Prostate gland (tissue), 2 donors: Measurements from ENCODE around the gene RYR2. TPM values are rescaled to one million over a fixed set of nuclear protein-coding genes. Genes with fewer than 3 reads are reported as not detected.

Experiments
- DNase-seq: peaks from one replicate; pipeline ENCODE4 v3.0.0-alpha.2; 2019; ENCODE audit warnings: low spot score
- H3K27ac ChIP-seq, 2 donors: fragments of 200-600 bp; sonication (generic); 2 replicates each; pipeline ENCODE4 v1.5.1; 2017 to 2019
- H3K27me3 ChIP-seq: fragments of 200-600 bp; sonication (generic); replicated peaks from 2 replicates; pipeline ENCODE4 v1.5.1; 2019; ENCODE audit not compliant: insufficient read depth
- H3K36me3 ChIP-seq, 2 donors: fragments of 200-600 bp; sonication (generic); 1 replicate in 1 of 2; 2 replicates in 1 of 2; pipeline versions ENCODE4 v1.5.1 to v1.8.1; 2017 to 2019
- H3K4me1 ChIP-seq: fragments of 200-600 bp; sonication (generic); replicated peaks from 2 replicates; pipeline ENCODE4 v1.5.1; 2019
- H3K4me3 ChIP-seq, 2 donors: fragments of 200-600 bp; sonication (generic); 2 replicates each; pipeline ENCODE4 v1.5.1; 2017 to 2019
- H3K9me3 ChIP-seq: fragments of 200-600 bp; sonication (generic); 2 replicates; pipeline ENCODE4 v1.5.1; 2017
- POLR2A ChIP-seq: fragments of 450-650 bp; IDR thresholded peaks from one replicate; pipeline ENCODE4 v1.6.1; 2016; ENCODE audit warnings: antibody characterized with exemption, mild to moderate bottlenecking
- POLR2AphosphoS5 ChIP-seq: sonication (generic); formaldehyde crosslinking; IDR thresholded peaks from one replicate; pipeline ENCODE4 v1.6.1; 2017; ENCODE audit warnings: antibody characterized with exemption
- WGBS: methylation state at CpG from one replicate; pipeline ENCODE4 v1.1.5; 2018; 5-methylcytosine and 5-hydroxymethylcytosine counted together
- intact Hi-C: fragments of 100-400 bp; cut with DNase I; formaldehyde crosslinking; loops from one replicate; pipeline ENCODE4 v1.14.2; 2022
- total RNA-seq, 2 donors: library from RNA; depleted of rRNA; stranded (reverse); fragments of >200 nt; gene quantifications; one replicate each; pipeline ENCODE4 v1.1.0, GENCODE V29; 2016
- TF ChIP-seq, protein P1 (sequence below), 4 experiments: fragments of 200-600 bp in 2 of 4; fragments of 450-650 bp in 2 of 4; sonication (generic) in 2 of 4; IDR thresholded peaks; 1 replicate in 3 of 4; 2 replicates in 1 of 4; pipeline ENCODE4 v1.5.1; 2016 to 2019; ENCODE audit warnings: antibody characterized with exemption in 4 of 4, mild to moderate bottlenecking in 2 of 4, moderate library complexity in 2 of 4

RYR2 gene
- total RNA-seq, 2 donors from 2014 or later, result 2.9 to 6.7 TPM

GRCh38 chr1:237239248-237239647 is 197.3 kb downstream of the RYR2 start:
- 45% methylated on average over 6 of the region's 6 CpGs for WGBS
- Histone ChIP-seq H3K9me3 (no peaks in the 10 kb centered on the region), H3K27ac (no peak overlapping the region), H3K27me3 (no peaks in the 10 kb centered on the region), H3K36me3 (no peaks in the 10 kb centered on the region), H3K4me3 (no peak overlapping the region), H3K4me1 (peaks cover 2% of the 10 kb centered on the region)
- TF ChIP-seq POLR2AphosphoS5 (no peak), POLR2A (no peak)
- TF ChIP-seq, protein P1, sequence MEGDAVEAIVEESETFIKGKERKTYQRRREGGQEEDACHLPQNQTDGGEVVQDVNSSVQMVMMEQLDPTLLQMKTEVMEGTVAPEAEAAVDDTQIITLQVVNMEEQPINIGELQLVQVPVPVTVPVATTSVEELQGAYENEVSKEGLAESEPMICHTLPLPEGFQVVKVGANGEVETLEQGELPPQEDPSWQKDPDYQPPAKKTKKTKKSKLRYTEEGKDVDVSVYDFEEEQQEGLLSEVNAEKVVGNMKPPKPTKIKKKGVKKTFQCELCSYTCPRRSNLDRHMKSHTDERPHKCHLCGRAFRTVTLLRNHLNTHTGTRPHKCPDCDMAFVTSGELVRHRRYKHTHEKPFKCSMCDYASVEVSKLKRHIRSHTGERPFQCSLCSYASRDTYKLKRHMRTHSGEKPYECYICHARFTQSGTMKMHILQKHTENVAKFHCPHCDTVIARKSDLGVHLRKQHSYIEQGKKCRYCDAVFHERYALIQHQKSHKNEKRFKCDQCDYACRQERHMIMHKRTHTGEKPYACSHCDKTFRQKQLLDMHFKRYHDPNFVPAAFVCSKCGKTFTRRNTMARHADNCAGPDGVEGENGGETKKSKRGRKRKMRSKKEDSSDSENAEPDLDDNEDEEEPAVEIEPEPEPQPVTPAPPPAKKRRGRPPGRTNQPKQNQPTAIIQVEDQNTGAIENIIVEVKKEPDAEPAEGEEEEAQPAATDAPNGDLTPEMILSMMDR (IDR thresholded peaks at IDR 0.05), result no peak
- DNase-seq, result no peak
- intact Hi-C loops, result no loop called here

- H3K27me3 ChIP-seq, result no peaks in the 10 kb centered on the region
- intact Hi-C loops, result loop anchor here (10.0 kb wide), 1 partner anchor 196 kb away; the partner anchor contains the start of gene RYR2
- no peaks in the 10 kb centered on the region for H3K36me3 ChIP-seq
- WGBS, result 56% methylated on average over 3 of the region's 3 CpGs
- H3K4me1 ChIP-seq, result no peaks in the 10 kb centered on the region
- no peak for TF ChIP-seq POLR2A
- TF ChIP-seq POLR2AphosphoS5, result no peak
- TF ChIP-seq, protein P1 (IDR thresholded peaks at IDR 0.05), result no peak
- DNase-seq, result no peak
- H3K27ac ChIP-seq, result no peak overlapping the region
- H3K4me3 ChIP-seq, result no peak overlapping the region
- H3K9me3 ChIP-seq, result no peaks in the 10 kb centered on the region
These were observed 199.1 kb downstream of the RYR2 start for GRCh38 chr1:237241038-237241437.

- intact Hi-C loops, result loop anchor here (10.0 kb wide), 1 partner anchor 200 kb away; the partner anchor contains the start of gene RYR2
- TF ChIP-seq, protein P1 (IDR thresholded peaks at IDR 0.05), result no peak
- TF ChIP-seq POLR2AphosphoS5, result no peak
- TF ChIP-seq POLR2A, result no peak
- DNase-seq, result no peak
- 18% methylated on average over 4 of the region's 4 CpGs for WGBS
- Histone ChIP-seq H3K9me3 (no peaks in the 10 kb centered on the region), H3K4me1 (no peaks in the 10 kb centered on the region), H3K4me3 (no peak overlapping the region), H3K27me3 (no peaks in the 10 kb centered on the region), H3K27ac (no peak overlapping the region), H3K36me3 (no peaks in the 10 kb centered on the region)
These were observed 202.8 kb downstream of the RYR2 start for GRCh38 chr1:237244778-237245177.

- H3K27ac ChIP-seq, result no peak overlapping the region
- no peaks in the 10 kb centered on the region for H3K4me1 ChIP-seq
- DNase-seq, result no peak
- 89% methylated on average over 1 of the region's 1 CpG for WGBS
- TF ChIP-seq POLR2AphosphoS5, result no peak
- TF ChIP-seq, protein P1 (IDR thresholded peaks at IDR 0.05), result no peak
- TF ChIP-seq POLR2A, result no peak
- no peaks in the 10 kb centered on the region for H3K36me3 ChIP-seq
- no peaks in the 10 kb centered on the region for H3K9me3 ChIP-seq
- no peak overlapping the region for H3K4me3 ChIP-seq
- H3K27me3 ChIP-seq, result no peaks in the 10 kb centered on the region
- intact Hi-C loops, result loop anchor here (10.0 kb wide), 1 partner anchor 203 kb away; the partner anchor contains the start of gene RYR2
These were observed 205.5 kb downstream of the RYR2 start for GRCh38 chr1:237247442-237247841.

DNA sequence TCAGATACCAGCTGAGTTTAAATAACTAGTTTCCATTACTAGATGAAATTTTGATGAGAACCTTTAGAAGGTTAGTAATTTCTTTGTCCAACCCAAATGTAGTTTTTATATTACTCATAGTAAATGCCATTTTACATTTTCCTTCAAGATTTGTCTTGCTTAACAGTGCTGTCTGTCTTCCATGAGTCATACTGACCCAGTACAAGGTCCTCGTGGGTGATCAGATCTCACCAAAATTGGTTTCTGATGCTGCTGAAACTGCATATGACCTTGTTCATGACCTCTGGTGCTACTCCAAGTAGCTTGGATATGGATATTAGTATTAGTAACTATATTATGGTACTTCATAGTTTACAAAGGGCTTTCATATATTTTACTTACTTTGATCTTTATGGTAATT is 207.1 kb downstream of the RYR2 start:
- intact Hi-C loops, result loop anchor here (10.0 kb wide), 1 partner anchor 204 kb away; the partner anchor contains the start of gene RYR2
- TF ChIP-seq POLR2AphosphoS5, result no peak
- no peak for TF ChIP-seq POLR2A
- TF ChIP-seq, protein P1 (IDR thresholded peaks at IDR 0.05), result no peak
- no peaks in the 10 kb centered on the region for H3K36me3 ChIP-seq
- WGBS, result 79% methylated on average over 1 of the region's 1 CpG
- no peaks in the 10 kb centered on the region for H3K27me3 ChIP-seq
- H3K27ac ChIP-seq, result no peak overlapping the region
- no peak for DNase-seq
- no peak overlapping the region for H3K4me3 ChIP-seq
- no peaks in the 10 kb centered on the region for H3K9me3 ChIP-seq
- H3K4me1 ChIP-seq, result no peaks in the 10 kb centered on the region
